Measurements from ENCODE around the gene FRMPD4.
"Not testable (repeated sequence)": the region's sequence is repeated elsewhere in the genome, so short reads cannot be mapped to it uniquely, and the experiment has no call there.

The FRMPD4 gene

DNA sequence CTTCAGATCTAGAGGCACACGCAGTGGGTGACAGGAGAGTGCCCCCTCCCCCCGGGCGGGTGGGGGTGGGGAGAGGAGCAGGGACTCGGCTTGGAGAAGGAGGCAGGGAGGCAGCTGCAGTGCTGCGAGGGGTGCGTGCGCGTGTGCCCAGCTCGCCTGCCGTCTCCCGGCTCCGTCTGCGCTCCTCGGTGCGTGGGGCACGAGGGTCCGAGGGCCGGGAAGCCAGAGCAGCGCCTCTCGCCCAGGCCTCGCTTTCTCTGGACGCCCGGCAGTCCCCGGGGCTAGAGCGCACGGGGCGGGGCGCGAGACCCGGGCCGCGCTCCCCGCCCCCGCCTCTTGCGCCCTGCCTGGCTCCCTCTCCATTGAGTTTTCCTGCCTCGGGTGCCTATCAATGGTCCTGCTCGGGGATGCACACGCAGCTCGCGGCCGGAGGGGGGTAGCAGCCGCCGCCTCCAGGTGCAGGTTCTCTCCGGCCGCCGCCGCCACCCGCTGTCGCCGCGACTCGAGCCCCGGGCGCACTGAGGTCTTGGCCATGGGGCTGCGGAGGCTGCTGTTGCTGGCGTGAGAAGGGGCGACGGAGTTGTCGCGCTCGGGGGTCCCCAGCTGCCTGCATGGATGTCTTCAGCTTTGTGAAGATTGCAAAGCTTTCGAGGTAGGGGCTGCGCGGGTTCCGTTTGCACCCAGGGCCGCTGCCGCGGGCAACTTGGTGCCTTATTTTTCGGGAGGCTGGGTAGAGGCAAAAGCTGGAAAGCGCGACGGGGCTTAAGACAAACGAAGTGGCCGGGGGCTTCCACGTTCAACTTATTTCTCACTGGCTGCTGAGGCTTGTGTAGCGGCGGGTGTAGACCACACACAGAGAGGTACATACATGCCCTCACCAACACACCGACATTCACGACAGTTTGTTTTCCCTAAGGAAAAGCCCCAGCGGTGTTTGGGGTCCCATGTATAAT is at the start of gene FRMPD4:
TSS of gene FRMPD4 (plus strand) at position 113 of the 953 bp plus-strand sequence. CDS start at position 612, 499 bp downstream.
- no peak for DNase-seq (ENCODE audit: low read depth in 2 of 2)

DNA sequence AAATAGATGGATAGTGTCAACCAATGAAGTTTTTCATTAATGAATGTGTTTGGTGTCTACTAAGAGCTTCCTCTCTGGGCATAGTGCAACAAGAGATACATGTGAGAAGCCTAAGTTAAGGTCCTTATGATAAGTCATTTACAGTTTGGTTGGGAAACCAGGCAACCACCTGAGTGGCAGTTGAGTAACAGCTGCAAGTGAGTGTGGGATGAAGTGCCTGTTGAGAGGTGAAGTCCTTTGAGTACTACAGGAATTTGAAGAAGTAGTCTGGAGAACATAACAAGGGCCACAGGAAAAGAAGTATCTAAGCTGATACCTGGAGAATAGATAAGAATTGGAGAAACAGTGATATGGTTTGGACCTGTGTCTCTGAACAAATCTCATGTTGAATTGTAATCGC is 48.5 kb upstream of the FRMPD4 start:
- no peak for DNase-seq (ENCODE audit: low read depth in 2 of 2)

- DNase-seq (ENCODE audit: low read depth in 2 of 2): no peak
Observed at GRCh38 chrX:12113321-12113720, 25.0 kb upstream of the FRMPD4 start.

- DNase-seq (ENCODE audit: low read depth in 2 of 2): no peak
Observed at GRCh38 chrX:12115377-12115776, 22.9 kb upstream of the FRMPD4 start.

DNA sequence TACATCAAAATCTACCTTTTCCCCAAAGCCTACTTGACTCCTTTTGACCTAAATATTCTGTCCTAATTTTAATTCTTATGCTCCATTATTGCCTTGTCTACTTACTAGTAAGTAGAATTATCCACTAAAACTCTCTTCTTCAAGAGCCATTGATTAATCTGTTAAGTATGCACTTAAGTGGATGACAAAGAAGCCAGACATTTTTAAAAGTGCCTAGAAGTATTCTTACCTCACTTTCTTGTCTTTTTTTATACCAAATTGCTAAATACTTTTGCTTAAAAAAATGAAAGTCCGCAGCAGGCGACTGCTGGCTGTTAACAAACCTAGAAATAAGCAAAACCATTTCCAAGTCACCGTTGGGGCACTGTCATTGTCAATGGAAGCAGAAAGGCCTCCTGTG is 20.1 kb upstream of the FRMPD4 start:
- DNase-seq (ENCODE audit: low read depth in 2 of 2): no peak

GRCh38 chrX:12128017-12128416 is 10.3 kb upstream of the FRMPD4 start:
- DNase-seq (ENCODE audit: low read depth in 2 of 2): no peak

DNA sequence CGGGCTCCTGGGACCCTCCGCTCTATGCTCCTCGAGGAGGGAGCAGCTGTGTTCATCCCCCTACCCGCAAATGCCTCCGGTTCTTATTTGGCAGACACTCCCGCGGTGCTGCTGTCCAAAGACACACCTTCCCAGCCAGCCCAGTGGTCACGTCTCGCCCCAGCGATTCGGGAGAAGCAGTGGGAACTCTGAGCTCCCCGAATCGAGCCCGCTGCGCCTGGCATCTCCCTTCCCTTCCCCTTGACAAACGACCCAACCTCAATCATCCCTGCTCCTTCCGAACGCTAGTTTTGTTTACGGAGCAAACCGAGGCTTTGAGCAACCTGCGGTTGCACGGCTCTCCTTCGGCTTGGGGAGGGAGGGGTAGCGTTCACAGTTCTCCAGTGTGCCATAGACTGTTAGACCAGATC is 317 bp upstream of the FRMPD4 start:
- DNase-seq (ENCODE audit: low read depth in 2 of 2): no peak

DNA sequence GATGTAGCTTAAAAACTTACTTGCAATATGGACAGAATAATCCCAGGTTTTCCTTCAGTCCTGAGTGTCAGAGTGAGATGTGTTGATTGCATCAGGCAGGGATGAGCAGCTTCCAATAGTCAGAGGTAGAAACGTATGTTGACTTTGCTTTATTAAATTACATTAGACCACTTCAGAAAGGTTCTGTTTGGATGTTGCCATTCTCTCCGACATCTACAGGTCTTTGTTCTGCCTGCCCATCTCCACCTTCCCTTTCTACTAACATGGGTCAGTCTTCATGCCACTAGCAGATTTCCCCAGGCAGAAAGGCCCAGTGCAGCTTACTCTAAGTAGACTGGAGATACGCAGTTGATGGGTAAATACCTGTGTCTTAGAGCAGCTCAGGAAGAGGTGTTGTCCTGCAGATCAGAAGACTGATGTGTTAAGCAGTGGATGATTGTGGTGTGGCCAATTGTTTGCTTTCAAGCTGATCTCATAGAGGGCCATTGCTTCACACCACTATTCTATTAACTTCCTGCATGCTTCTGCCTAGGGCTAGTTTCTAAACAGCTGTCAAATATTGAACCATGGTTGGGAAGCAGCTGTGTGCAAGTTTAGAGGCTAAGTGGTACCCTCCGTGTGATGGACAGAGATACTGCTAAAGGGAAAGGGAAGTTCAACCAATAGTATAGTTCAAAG is 1.8 kb downstream of the FRMPD4 start:
- no peak for DNase-seq (ENCODE audit: low read depth in 2 of 2)

DNA sequence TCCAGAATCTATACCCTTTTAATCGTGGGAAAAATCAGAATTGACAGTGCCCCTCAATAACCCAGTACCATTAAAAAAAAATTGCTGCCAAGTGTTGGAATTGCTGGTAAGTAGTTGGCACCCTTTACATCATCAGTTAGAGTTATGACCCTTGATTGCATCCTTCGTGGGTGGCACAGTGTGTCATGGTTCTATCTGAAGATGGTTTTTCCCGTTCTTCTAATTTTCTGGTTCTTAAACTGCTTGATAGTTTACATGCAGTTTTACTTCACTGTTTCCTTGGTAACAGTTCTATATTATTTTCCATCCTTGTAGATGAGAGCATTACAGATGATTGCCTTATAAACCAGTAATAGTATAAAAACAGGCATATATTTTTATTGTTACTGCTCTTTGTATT is 3.2 kb downstream of the FRMPD4 start:
- DNase-seq (ENCODE audit: low read depth in 2 of 2): no peak

- no peak for DNase-seq (ENCODE audit: low read depth in 2 of 2)
Observed at GRCh38 chrX:12142661-12143060, 4.4 kb downstream of the FRMPD4 start.

GRCh38 chrX:12145402-12145801 is 7.1 kb downstream of the FRMPD4 start:
- no peak for DNase-seq (ENCODE audit: low read depth in 2 of 2)

GRCh38 chrX:12149670-12150407 is 11.6 kb downstream of the FRMPD4 start:
- no peak for DNase-seq (ENCODE audit: low read depth in 2 of 2)

GRCh38 chrX:12153317-12153716 is 15.0 kb downstream of the FRMPD4 start:
- no peak for DNase-seq (ENCODE audit: low read depth in 2 of 2)

- DNase-seq (ENCODE audit: low read depth in 2 of 2): no peak
Observed at GRCh38 chrX:12153741-12154140, 15.5 kb downstream of the FRMPD4 start.

- no peak for DNase-seq (ENCODE audit: low read depth in 2 of 2)
Observed at GRCh38 chrX:12159799-12160198, 21.5 kb downstream of the FRMPD4 start.

DNA sequence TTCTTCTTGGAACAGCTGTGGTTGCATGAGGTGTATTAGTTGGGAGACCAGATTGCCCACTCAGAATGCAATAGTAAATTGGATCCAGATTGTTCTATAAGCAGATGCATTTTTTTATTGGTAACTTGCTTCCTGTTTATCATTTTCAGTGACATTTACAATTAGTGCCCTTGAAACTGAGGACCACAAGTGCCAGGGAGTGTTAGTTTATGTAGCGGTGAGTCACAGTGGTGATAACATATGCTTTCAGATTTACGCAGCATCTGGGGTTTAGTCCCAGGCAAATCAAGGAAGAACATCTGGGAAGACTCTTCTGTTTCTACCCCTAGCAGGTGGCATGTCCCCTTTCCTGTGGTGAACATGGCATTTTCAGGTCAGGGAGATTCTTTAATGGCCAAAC is 24.1 kb downstream of the FRMPD4 start:
- DNase-seq (ENCODE audit: low read depth in 2 of 2): no peak

DNA sequence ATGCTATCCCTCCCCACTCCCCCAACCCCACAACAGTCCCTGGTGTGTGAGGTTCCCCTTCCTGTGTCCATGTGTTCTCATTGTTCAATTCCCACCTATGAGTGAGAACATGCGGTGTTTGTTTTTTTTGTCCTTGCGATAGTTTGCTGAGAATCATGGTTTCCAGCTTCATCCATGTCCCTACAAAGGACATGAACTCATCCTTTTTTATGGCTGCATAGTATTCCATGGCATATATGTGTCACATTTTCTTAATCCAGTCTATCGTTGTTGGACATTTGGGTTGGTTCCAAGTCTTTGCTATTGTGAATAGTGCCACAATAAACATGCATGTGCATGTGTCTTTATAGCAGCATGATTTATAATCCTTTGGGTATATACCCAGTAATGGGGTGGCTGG is 25.9 kb downstream of the FRMPD4 start:
- not testable (repeated sequence) for DNase-seq (ENCODE audit: low read depth in 2 of 2)

GRCh38 chrX:12170755-12171154 is 32.5 kb downstream of the FRMPD4 start:
- DNase-seq (ENCODE audit: low read depth in 2 of 2): no peak

- no peak for DNase-seq (ENCODE audit: low read depth in 2 of 2)
Observed at GRCh38 chrX:12174358-12174757, 36.1 kb downstream of the FRMPD4 start.

- no peak for DNase-seq (ENCODE audit: low read depth in 2 of 2)
Observed at GRCh38 chrX:12197030-12197429, 58.8 kb downstream of the FRMPD4 start.

DNA sequence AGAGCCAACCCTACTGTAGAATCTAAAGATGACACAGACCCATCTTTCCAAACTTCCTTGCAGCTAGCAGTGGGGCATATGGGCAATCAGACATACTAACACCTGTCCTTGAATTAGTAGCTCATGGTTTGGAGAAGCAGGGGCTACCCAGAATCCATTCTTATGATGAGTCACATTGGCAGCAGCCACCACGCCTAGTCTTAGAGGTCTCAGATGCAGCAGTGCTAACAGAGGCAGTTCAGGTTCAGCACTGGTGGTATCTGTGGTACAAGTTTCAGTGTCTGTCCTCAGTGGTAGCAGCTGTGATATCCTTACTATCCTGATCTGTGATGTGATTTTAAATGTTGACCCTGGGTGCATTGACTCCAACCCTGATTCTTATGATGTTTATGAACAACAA is 68.1 kb downstream of the FRMPD4 start:
- DNase-seq (ENCODE audit: low read depth in 2 of 2): no peak

DNA sequence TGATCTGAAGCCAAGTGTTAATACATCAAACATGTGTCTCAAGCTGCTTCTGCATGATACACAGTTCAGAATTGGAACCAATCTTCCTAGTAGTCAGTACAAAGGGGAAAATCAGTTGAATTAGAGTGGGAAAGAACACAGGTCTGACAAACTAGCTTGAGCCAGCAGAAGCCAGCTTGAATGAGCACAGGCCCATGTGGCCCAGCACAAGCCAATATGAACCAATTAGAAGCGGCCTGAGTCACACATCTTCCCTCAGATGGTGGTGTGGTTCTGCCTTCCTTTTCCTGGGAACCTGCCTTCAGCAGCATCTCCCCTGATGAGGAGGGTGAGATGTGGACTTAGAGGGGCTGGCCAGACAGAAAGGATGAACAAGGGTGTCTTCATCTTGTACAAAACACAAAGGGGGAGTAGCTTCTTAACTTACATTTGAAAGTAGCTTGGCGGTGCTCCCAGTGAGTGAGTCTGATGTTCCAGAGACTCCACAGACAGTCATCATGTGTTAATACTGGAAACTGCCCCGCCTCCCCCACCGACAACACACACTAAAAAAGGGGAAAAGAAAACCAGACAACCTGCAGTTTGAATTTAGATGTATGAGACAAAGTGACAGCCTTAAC is 72.0 kb downstream of the FRMPD4 start:
- DNase-seq (ENCODE audit: low read depth in 2 of 2): no peak

Measured in stimulated activated CD8-positive, alpha-beta memory T cell treated with anti-CD3 and anti-CD28 coated beads, Interleukin-7, amount 100 ng/mL, for 4 hours (primary cell).